SK-N-SH treated with all-trans-retinoic acid at 6 μM for 48 hours (cell line): ENCODE measurements around the gene C2orf74.

Experiments
- ESRRG ChIP-seq: fragments of 250-450 bp; sonication (Bioruptor Pico); IDR thresholded peaks from 2 replicates; pipeline ENCODE4 v1.6.1; 2021; ENCODE audit warnings: mild to moderate bottlenecking
- RARB ChIP-seq: fragments of 250-450 bp; sonication (Bioruptor Pico); IDR thresholded peaks from 2 replicates; pipeline ENCODE4 v1.8.0; 2021; ENCODE audit warnings: mild to moderate bottlenecking, moderate library complexity
- SNAI2 ChIP-seq: fragments of 250-450 bp; sonication (Bioruptor Pico); IDR thresholded peaks from 2 replicates; pipeline ENCODE4 v1.5.0; 2020; ENCODE audit warnings: mild to moderate bottlenecking, moderate library complexity
- TF ChIP-seq, protein P1 (sequence below): fragments of 250-450 bp; sonication (Bioruptor Pico); IDR thresholded peaks from 2 replicates; pipeline ENCODE4 v1.5.1; 2021; ENCODE audit warnings: mild to moderate bottlenecking, moderate library complexity

DNA sequence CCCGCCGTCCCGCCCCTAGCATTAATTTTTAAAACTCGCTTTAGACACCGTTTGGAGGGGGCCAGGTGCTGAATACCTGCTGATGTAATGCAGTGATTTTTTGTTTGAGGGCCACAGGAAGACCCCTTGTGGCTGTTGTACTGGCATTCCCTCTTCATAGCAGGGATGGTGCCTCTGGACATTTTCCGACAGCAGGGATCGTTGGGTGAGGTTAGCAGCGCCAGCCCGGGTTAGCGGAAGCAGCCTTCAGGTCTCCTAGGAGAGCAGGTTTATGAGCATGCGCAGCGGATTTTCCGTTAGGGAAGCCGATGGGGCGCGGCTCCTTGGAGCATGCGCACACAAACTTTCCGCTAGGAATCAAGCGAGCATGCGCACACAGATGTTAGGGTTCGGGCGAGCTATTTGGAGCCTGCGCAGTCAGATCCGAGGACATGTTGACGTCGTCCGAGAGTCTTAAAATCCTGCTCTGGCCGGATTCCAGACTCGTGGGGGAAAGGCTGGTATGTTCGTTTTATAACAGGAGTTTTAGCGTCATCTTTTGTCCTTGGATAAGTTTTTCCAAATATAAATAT lies 17.2 kb upstream of the C2orf74 start:
- TF ChIP-seq, protein P1, sequence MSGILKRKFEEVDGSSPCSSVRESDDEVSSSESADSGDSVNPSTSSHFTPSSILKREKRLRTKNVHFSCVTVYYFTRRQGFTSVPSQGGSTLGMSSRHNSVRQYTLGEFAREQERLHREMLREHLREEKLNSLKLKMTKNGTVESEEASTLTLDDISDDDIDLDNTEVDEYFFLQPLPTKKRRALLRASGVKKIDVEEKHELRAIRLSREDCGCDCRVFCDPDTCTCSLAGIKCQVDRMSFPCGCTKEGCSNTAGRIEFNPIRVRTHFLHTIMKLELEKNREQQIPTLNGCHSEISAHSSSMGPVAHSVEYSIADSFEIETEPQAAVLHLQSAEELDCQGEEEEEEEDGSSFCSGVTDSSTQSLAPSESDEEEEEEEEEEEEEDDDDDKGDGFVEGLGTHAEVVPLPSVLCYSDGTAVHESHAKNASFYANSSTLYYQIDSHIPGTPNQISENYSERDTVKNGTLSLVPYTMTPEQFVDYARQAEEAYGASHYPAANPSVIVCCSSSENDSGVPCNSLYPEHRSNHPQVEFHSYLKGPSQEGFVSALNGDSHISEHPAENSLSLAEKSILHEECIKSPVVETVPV (CRISPR knock-in tag), result no peak
- TF ChIP-seq RARB (CRISPR knock-in tag), result no peak
- no peak for TF ChIP-seq ESRRG
- TF ChIP-seq SNAI2 (CRISPR knock-in tag), result no peak
